ENCODE measurements around the gene AVEN.

GRCh38 chr15:33871980-33872379, 167.0 kb downstream of the AVEN start:
- no peak for TF ChIP-seq POLR2AphosphoS5 (IDR thresholded peaks at IDR 0.05)
- no peak for TF ChIP-seq CTCF (IDR thresholded peaks at IDR 0.05)
- no peak for TF ChIP-seq POLR2A (IDR thresholded peaks at IDR 0.05)
- TF ChIP-seq EP300 (IDR thresholded peaks at IDR 0.05): no peak
